Kidney tubule cell (primary cell): ENCODE results near the gene GMPR.

Experiments used
- DNase-seq: peaks from one replicate; pipeline ENCODE4 v3.0.0-alpha.2; 2018; ENCODE audit warnings: low spot score

GMPR gene

DNA sequence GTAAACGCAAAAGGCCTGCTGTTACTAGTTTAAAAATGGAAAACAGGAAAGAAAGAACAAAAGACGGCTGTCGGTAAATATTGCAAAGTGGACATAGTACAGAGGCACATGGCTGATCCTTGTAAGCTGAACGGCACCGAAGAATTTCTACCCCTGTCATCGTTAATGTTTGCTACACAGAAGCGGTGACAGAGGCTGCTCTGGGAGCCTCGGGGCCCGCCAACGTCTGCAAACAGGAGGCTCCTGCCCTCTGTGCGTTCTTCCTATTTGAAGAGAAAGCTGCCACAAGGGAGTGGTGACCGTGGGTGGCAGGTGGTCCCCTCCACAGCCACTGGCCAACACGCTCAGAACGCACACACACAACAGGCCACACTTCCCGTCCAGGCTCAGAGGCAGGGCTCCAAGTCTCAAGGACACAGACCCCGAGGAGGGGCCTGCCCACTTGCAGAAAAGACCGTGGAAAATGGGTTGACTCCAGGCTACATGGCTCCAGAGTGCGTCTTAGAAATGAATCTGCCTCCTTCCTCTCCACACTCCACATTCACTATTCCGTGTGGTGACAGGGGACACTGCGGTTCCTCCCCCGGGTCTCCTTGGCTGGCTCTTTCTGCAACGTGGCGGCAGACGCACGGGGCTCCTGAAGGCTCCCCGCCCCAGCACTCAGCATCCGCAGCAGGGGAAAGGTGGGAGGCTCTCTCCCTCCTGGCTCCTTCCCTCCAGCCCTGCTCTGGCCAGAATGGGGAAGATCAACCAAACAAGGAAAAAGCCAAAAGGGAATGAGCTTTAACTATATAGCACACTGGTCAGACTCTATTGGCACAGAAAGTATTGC is 64.5 kb downstream of the GMPR start:
- DNase-seq = no peak

GRCh38 chr6:16305246-16305725 is 66.9 kb downstream of the GMPR start:
- no peak for DNase-seq

GRCh38 chr6:16305788-16306187 is 67.4 kb downstream of the GMPR start:
- no peak for DNase-seq

DNA sequence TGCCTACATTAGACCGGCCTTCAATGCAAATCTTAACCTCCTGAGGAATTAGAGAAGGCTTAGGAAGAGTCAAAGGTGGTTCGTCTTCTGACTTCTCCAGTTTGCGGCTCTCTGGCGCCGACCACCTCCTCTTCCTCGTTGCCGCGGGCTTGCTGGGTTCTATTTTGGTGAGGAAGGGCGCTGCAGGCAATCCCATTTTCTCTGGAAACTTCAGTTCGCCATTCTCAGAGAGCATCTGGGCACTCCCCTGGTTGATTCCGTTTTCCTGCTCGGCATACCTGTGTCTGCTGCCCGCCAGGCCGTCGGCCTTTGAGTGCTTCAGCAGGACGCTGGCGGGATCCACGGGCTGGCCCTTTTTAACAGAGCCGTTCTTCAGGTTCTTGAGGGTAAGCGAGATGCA is 67.9 kb downstream of the GMPR start:
- no peak for DNase-seq

- DNase-seq = no peak
Observed at GRCh38 chr6:16311763-16312162, 73.4 kb downstream of the GMPR start.

DNA sequence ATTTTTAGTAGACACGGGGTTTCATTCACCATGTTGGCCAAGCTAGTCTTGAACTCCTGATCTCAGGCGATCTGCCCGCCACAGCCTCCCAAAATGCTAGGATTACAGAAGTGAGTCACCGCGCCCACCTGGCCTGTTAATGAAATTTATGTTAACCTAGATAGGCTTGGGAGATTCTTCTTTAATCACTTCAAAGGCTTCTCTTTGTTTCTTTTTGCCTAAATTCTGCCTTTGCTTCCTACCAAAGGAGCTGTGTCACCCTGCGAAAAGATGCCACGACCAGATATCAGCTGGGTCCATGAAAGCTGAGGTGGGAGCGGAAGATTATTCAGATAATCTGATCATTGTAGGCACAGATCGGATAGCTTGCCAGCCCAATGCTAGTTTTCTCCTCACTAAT is 75.3 kb downstream of the GMPR start:
- no peak for DNase-seq

GRCh38 chr6:16314296-16314695 is 75.9 kb downstream of the GMPR start:
- DNase-seq = no peak

GRCh38 chr6:16316741-16317251 is 78.4 kb downstream of the GMPR start:
- peak; percentile 82 for DNase-seq

GRCh38 chr6:16318538-16318937 is 80.2 kb downstream of the GMPR start:
- DNase-seq = peak; percentile 70

GRCh38 chr6:16318953-16319720 is 80.8 kb downstream of the GMPR start:
- DNase-seq = no peak

GRCh38 chr6:16319813-16320532 is 81.6 kb downstream of the GMPR start:
- DNase-seq = peak; percentile 90

DNA sequence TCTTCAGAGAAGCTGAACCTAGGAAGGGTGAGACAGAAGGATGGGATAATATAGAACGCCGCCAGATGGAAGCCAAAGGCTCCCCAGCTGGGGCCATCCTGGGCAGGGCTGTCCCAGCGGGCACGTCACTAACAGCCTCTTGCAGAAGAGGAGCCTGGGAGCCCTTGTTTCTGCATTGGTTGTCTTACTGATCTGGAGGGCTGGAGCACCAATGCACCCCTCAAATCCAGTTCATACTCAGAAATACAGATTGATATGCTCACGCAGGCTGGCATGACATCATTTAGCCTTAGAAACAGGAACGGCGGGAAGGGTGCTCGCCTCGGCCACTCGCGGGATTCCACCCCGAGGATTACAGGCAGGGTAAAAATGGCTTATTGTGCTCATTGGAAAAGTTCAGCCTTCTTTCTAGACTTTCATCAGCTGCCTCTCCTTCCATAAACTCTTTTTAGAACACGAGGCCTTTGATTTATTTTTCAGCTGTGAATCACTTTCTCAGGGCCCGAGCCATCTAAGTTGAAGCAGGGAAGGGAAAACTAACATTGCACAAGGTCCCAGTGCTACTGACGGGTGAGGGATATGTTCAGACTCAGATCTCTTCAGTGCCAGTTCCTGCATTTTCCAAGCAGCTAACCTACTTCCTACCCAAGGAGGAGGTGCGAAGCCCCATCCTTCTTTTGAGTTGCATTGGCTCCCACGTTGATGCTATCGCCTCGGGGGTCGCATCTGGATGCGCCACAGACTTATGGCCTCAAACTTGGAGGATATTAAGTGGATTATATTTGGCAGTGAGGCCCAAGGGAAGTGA is 82.3 kb downstream of the GMPR start:
- DNase-seq = no peak

- no peak for DNase-seq
Observed at GRCh38 chr6:16321341-16321710, 82.9 kb downstream of the GMPR start.

- no peak for DNase-seq
Observed at GRCh38 chr6:16321826-16322225, 83.4 kb downstream of the GMPR start.

DNA sequence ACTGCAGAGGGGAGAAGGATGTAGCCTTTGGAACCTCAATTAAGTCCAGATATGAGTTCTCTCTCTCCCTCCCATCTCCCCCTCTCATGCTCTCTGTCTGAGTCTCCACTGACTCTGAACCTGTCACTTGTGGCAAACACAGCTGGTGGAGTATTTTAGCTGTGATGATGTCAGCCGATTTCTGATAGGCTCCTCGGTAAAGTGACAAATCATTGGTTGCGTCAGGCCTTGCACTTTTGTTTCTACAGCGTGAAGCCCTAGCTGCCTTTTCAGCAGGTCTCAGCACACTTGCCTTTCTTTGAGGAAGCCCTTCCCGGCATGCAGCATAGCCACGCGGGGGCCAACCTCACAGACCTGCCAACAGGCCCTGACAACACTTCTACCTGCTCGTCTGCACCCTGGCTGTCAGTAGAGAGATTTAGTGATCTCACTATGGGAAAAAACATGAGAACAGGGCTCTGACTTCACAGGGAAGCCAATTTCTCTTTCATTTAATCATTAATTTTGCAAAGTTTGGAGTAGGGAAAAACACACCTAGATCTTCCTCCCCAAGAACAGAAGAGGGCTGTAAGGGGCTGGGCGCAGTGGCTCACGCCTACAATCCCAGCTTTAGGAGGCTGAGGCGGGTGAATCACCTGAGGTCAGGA is 84.4 kb downstream of the GMPR start:
- peak; percentile 82 for DNase-seq

DNA sequence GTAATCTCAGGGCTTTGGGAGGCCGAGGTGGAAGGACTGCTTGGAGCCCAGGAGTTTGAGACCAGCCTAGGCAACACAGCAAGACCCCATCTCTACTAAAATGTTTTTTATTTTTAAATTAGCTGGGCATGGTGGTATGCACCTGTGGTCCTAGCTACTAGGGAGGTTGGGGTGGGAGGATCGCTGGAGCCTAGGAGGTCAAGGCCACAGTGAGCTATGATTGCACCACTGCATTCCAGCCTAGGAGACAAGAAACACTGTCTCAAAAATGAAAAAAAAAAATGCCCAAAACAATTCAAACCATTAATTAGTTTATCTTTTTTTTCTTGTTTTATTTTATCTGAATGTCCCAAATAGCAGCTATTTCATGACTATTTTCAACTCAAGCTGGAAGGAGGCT is 85.8 kb downstream of the GMPR start:
- DNase-seq = no peak

DNA sequence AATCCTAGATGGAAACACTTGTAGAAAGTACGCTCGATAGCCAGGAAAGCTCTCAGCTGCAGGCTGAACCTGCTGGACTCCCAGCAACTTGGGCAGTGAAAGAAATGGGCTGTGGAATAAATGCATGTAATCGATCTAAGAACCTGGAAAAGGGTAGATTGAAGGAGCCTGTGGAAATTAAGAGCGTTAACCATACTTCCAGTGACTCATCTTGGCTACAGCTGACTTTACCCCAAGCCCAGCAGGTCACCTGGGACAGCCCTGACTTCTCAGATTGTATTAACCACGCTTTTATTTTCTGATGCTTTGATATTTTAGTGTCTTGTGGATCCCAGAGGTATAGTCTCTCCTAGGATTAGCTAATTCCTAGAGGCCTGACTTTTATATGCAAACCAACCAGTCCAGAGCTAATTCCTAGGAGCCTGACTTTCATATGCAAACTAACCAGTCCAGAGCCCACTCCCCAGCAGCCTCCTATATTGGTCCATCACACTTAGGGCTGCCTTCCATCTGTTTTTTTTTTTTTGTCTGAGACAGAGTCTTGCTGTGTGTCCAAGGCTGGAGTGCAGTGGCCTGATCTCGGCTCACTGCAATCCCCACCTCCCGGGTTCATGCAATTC is 86.3 kb downstream of the GMPR start:
- DNase-seq = no peak

- no peak for DNase-seq
Observed at GRCh38 chr6:16326531-16326930, 88.1 kb downstream of the GMPR start.

GRCh38 chr6:16326971-16327776 is 88.8 kb downstream of the GMPR start:
- no peak for DNase-seq
